ENCODE results near the gene SLC35E2B. TPM values are rescaled to one million over a fixed set of nuclear protein-coding genes. Genes with fewer than 3 reads are reported as not detected.
"Not testable (repeated sequence)": the region's sequence is repeated elsewhere in the genome, so short reads cannot be mapped to it uniquely, and the experiment has no call there.

The SLC35E2B gene
- total and polyA plus RNA-seq, 2 of the 8 experiments (the other 6 are each of a cell fraction or from before 2014, with no cell fraction given) = 25.9 to 46.7 TPM

DNA sequence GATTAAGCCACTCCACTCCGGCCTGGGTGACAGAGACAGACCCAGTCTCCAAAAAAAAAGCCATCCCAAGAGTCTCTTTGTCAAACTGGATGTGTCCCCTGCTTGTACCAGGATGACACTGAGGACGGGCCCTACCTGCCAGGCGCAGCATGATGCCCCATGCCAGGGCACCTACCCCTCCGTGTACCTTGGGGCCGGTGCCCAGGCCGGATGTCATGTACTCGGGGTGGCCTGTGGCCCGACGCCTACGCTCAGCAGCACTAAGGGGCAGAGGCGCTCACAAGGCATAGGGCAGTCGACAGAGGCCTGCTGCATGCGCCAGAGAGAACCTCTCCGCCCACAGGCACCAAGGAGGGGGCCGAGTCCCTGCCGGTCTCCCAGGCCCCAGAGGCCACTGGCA lies 53.2 kb downstream of the SLC35E2B start:
- H4K5ac ChIP-seq (ENCODE audit: insufficient read length, low read depth, low read length); H3K79me2 ChIP-seq (ENCODE audit: control insufficient read depth in 1 of 2, insufficient read depth in 2 of 2, low read length in 2 of 2); H2BK120ac ChIP-seq (replicated peaks; ENCODE audit: low read depth, low read length); H3K4me2 ChIP-seq (ENCODE audit: insufficient read depth in 1 of 2, low read depth in 2 of 2, low read length in 2 of 2); H2BK20ac ChIP-seq (ENCODE audit: low read length); FAIRE-seq; H3K14ac ChIP-seq (ENCODE audit: insufficient read length); H2AK5ac ChIP-seq (ENCODE audit: low read depth, low read length); H2BK15ac ChIP-seq (ENCODE audit: low read length); H2BK5ac ChIP-seq (ENCODE audit: low read depth, low read length); H4K8ac ChIP-seq (ENCODE audit: extremely low read depth, insufficient read depth, low read length); DNase-seq (ENCODE audit: low read depth in 1 of 2, low spot score in 2 of 2); H3K79me1 ChIP-seq (ENCODE audit: low read depth, low read length); H2AFZ ChIP-seq (ENCODE audit: low read length); H3K18ac ChIP-seq (ENCODE audit: extremely low read depth, low read length); H3K9ac ChIP-seq (replicated peaks in 1 of 4; ENCODE audit: extremely low read depth in 1 of 4, low read depth in 3 of 4, low read length in 3 of 4); H3K23ac ChIP-seq (ENCODE audit: insufficient read length); H3K9me3 ChIP-seq (ENCODE audit: insufficient read depth in 2 of 2, low read depth in 1 of 2, low read length in 1 of 2); H3K4me3 ChIP-seq (ENCODE audit: extremely low read depth in 1 of 4, insufficient read depth in 2 of 4, low read depth in 3 of 4, low read length in 4 of 4); H3K56ac ChIP-seq (replicated peaks; ENCODE audit: insufficient read length, low read depth, low read length); H4K20me1 ChIP-seq (replicated peaks in 1 of 2; ENCODE audit: control insufficient read depth in 1 of 2, insufficient read depth in 2 of 2, low read length in 2 of 2); POLR2A ChIA-PET (ENCODE audit: partially characterized antibody); H2BK12ac ChIP-seq (ENCODE audit: low read depth, low read length); H3K27ac ChIP-seq (ENCODE audit: low read depth, low read length); H3K23me2 ChIP-seq (ENCODE audit: low read depth, low read length); H3K4me1 ChIP-seq (replicated peaks in 1 of 4; ENCODE audit: control insufficient read depth in 3 of 4, insufficient read depth in 4 of 4, low read length in 3 of 4); H3K27me3 ChIP-seq (replicated peaks in 1 of 4; ENCODE audit: control insufficient read depth in 3 of 4, extremely low read depth in 1 of 4, insufficient read depth in 3 of 4, low read length in 3 of 4); H3K4ac ChIP-seq (replicated peaks; ENCODE audit: insufficient read length, low read depth, low read length); H4K91ac ChIP-seq (replicated peaks; ENCODE audit: insufficient read length, low read length); CTCF ChIA-PET (ENCODE audit: partially characterized antibody): not testable (repeated sequence)
- peaks cover 0 to 15% (median 5%) of the 10 kb centered on the region in 4 experiments; a peak in 5 of 8 replicates for H3K36me3 ChIP-seq (ENCODE audit: control insufficient read depth in 2 of 4, insufficient read depth in 4 of 4, low read length in 3 of 4)
- WGBS, 2 experiments (ENCODE audit: extremely low coverage in 1 of 2, insufficient coverage in 1 of 2, insufficient read length in 1 of 2, insufficient replicate concordance in 2 of 2, low coverage in 1 of 2, low lambda C conversion rate in 2 of 2, missing lambda C conversion rate in 1 of 2) = 91% methylated on average over 13 of the region's 16 CpGs; no CpG with 5 or more reads in 1 of the 2 experiments

DNA sequence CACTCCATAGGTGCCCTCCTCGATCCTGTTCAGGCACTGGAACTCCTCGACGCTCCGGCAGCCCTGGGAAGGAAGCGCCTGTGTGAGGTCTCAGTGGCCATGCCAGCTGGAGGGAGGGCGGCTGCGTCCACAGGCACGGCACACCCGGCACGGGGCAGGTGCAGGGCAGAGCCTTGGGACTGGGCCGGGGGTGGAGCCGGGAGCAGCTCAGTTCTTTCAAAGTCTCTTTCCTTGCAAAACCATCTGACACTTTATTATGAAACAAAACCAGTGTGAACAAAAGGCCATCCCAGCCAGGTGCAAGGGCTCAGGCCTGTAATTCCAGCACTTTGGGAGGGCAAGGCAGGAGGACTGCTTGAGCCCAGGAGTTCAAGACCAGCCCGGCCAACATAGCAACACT lies 54.1 kb downstream of the SLC35E2B start:
- not testable (repeated sequence) for H4K5ac ChIP-seq (ENCODE audit: insufficient read length, low read depth, low read length); H3K23ac ChIP-seq (ENCODE audit: insufficient read length)
- 100% methylated on average over 6 of the region's 13 CpGs; no CpG with 5 or more reads in 1 of the 2 experiments for WGBS, 2 experiments (ENCODE audit: extremely low coverage in 1 of 2, insufficient coverage in 1 of 2, insufficient read length in 1 of 2, insufficient replicate concordance in 2 of 2, low coverage in 1 of 2, low lambda C conversion rate in 2 of 2, missing lambda C conversion rate in 1 of 2)

More for the DNA sequence above, 54.1 kb downstream of the SLC35E2B start:
- H2BK20ac ChIP-seq (ENCODE audit: low read length); H3K23me2 ChIP-seq (ENCODE audit: low read depth, low read length); H2BK15ac ChIP-seq (ENCODE audit: low read length); H2BK5ac ChIP-seq (ENCODE audit: low read depth, low read length); H2AFZ ChIP-seq (ENCODE audit: low read length); H3K4me2 ChIP-seq (ENCODE audit: insufficient read depth in 1 of 2, low read depth in 2 of 2, low read length in 2 of 2); H3K14ac ChIP-seq (ENCODE audit: insufficient read length); H3K79me1 ChIP-seq (ENCODE audit: low read depth, low read length); H2BK12ac ChIP-seq (ENCODE audit: low read depth, low read length); H2AK5ac ChIP-seq (ENCODE audit: low read depth, low read length); H2BK120ac ChIP-seq (replicated peaks; ENCODE audit: low read depth, low read length); H3K56ac ChIP-seq (replicated peaks; ENCODE audit: insufficient read length, low read depth, low read length); H3K4me1 ChIP-seq (replicated peaks in 1 of 4; ENCODE audit: control insufficient read depth in 3 of 4, insufficient read depth in 4 of 4, low read length in 3 of 4); H3K9ac ChIP-seq (replicated peaks in 1 of 4; ENCODE audit: extremely low read depth in 1 of 4, low read depth in 3 of 4, low read length in 3 of 4); FAIRE-seq; H3K9me3 ChIP-seq (ENCODE audit: insufficient read depth in 2 of 2, low read depth in 1 of 2, low read length in 1 of 2); H3K4me3 ChIP-seq (ENCODE audit: extremely low read depth in 1 of 4, insufficient read depth in 2 of 4, low read depth in 3 of 4, low read length in 4 of 4); CTCF ChIA-PET (ENCODE audit: partially characterized antibody); H4K20me1 ChIP-seq (replicated peaks in 1 of 2; ENCODE audit: control insufficient read depth in 1 of 2, insufficient read depth in 2 of 2, low read length in 2 of 2); H4K91ac ChIP-seq (replicated peaks; ENCODE audit: insufficient read length, low read length); POLR2A ChIA-PET (ENCODE audit: partially characterized antibody); H3K27me3 ChIP-seq (replicated peaks in 1 of 4; ENCODE audit: control insufficient read depth in 3 of 4, extremely low read depth in 1 of 4, insufficient read depth in 3 of 4, low read length in 3 of 4); H3K79me2 ChIP-seq (ENCODE audit: control insufficient read depth in 1 of 2, insufficient read depth in 2 of 2, low read length in 2 of 2); H4K8ac ChIP-seq (ENCODE audit: extremely low read depth, insufficient read depth, low read length); H3K18ac ChIP-seq (ENCODE audit: extremely low read depth, low read length); H3K4ac ChIP-seq (replicated peaks; ENCODE audit: insufficient read length, low read depth, low read length); H3K27ac ChIP-seq (ENCODE audit: low read depth, low read length); DNase-seq (ENCODE audit: low read depth in 1 of 2, low spot score in 2 of 2): not testable (repeated sequence)
- H3K36me3 ChIP-seq (ENCODE audit: control insufficient read depth in 2 of 4, insufficient read depth in 4 of 4, low read length in 3 of 4) = peaks cover 0 to 15% (median 5%) of the 10 kb centered on the region in 4 experiments; a peak in 5 of 8 replicates

All from H1 (cell line).